DND-41 (cell line): Measurements from ENCODE around the gene PDIA4.

Source experiments
- EZH2 ChIP-seq: IDR thresholded peaks from 3 replicates; pipeline ENCODE4 v1.6.1; 2012; ENCODE audit warnings: borderline replicate concordance, low read depth, mild to moderate bottlenecking, moderate library complexity, low read length, inconsistent platforms; ENCODE audit not compliant: severe bottlenecking
- TF ChIP-seq, protein P1 (sequence below): IDR thresholded peaks from 2 replicates; pipeline ENCODE4 v1.5.1; 2012; ENCODE audit warnings: borderline replicate concordance, low read length, moderate library complexity, mild to moderate bottlenecking; ENCODE audit not compliant: poor library complexity, severe bottlenecking; ENCODE audit errors: extremely low read depth

DNA sequence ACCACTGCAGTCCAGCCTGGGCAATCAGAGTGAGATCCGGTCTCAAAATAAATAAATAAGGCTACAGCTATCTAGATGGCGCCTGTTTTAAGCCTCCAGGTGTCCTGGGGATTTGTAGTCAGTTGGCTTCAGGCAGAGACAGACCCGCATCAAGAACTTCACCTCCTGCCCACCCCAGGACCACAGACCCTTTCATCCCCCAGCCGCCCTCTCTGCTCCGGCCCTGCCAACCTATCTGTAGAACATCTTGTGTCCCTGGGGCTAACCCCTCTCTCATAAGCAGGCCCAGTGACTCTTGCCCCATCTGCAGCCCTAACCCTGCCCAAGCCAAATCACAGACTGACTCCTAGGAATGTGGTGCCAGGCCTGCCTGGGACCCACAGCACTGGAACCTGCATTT, 17.9 kb downstream of the PDIA4 start:
- TF ChIP-seq, protein P1, sequence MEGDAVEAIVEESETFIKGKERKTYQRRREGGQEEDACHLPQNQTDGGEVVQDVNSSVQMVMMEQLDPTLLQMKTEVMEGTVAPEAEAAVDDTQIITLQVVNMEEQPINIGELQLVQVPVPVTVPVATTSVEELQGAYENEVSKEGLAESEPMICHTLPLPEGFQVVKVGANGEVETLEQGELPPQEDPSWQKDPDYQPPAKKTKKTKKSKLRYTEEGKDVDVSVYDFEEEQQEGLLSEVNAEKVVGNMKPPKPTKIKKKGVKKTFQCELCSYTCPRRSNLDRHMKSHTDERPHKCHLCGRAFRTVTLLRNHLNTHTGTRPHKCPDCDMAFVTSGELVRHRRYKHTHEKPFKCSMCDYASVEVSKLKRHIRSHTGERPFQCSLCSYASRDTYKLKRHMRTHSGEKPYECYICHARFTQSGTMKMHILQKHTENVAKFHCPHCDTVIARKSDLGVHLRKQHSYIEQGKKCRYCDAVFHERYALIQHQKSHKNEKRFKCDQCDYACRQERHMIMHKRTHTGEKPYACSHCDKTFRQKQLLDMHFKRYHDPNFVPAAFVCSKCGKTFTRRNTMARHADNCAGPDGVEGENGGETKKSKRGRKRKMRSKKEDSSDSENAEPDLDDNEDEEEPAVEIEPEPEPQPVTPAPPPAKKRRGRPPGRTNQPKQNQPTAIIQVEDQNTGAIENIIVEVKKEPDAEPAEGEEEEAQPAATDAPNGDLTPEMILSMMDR, result no peak
- TF ChIP-seq EZH2, result no peak
